Activated naive CD8-positive, alpha-beta T cell treated with anti-CD3 and anti-CD28 coated beads for 36 hours (primary cell): ENCODE results near the gene HS2ST1. TPM values are rescaled to one million over a fixed set of nuclear protein-coding genes. Genes with fewer than 3 reads are reported as not detected.
"Not testable (repeated sequence)": the region's sequence is repeated elsewhere in the genome, so short reads cannot be mapped to it uniquely, and the experiment has no call there.

Experiments
- DNase-seq: peaks from one replicate; pipeline ENCODE4 v3.0.0; 2021
- H3K27ac Mint-ChIP-seq: one replicate; pipeline ENCODE4 v1.8.0; 2022; ENCODE audit warnings: mild to moderate bottlenecking, moderate library complexity, mixed read lengths
- H3K27me3 Mint-ChIP-seq: one replicate; pipeline ENCODE4 v1.8.0; 2022; ENCODE audit warnings: mild to moderate bottlenecking, mixed read lengths
- H3K36me3 Mint-ChIP-seq: one replicate; pipeline ENCODE4 v1.8.0; 2021; ENCODE audit warnings: mild to moderate bottlenecking, mixed read lengths
- H3K4me1 Mint-ChIP-seq: one replicate; pipeline ENCODE4 v1.8.0; 2021; ENCODE audit warnings: mixed read lengths
- H3K4me3 Mint-ChIP-seq: one replicate; pipeline ENCODE4 v1.8.0; 2022; ENCODE audit warnings: mild to moderate bottlenecking, moderate library complexity, mixed read lengths
- H3K9me3 Mint-ChIP-seq: one replicate; pipeline ENCODE4 v1.8.0; 2022; ENCODE audit warnings: mixed read lengths
- total RNA-seq, 2 experiments: library from RNA; stranded (reverse); gene quantifications; one replicate each; pipeline ENCODE4 v1.2.3, GENCODE V29; 2021

HS2ST1 gene
- total RNA-seq, 2 experiments from 2014 or later: 22.9 to 23.8 TPM

GRCh38 chr1:86940599-86940998 is 26.2 kb downstream of the HS2ST1 start:
- DNase-seq: no peak
- Mint-ChIP-seq H3K9me3 (no peaks in the 10 kb centered on the region), H3K27ac (no peak overlapping the region), H3K4me3 (no peak overlapping the region), H3K27me3 (no peaks in the 10 kb centered on the region), H3K4me1 (peaks cover 10% of the 10 kb centered on the region), H3K36me3 (peaks cover 1% of the 10 kb centered on the region)

- H3K27ac Mint-ChIP-seq: no peak overlapping the region
- DNase-seq: no peak
- no peak overlapping the region for H3K4me3 Mint-ChIP-seq
- H3K9me3 Mint-ChIP-seq: no peaks in the 10 kb centered on the region
- peaks cover 1% of the 10 kb centered on the region for H3K36me3 Mint-ChIP-seq
- peaks cover 12% of the 10 kb centered on the region for H3K4me1 Mint-ChIP-seq
- H3K27me3 Mint-ChIP-seq: no peaks in the 10 kb centered on the region
These were observed 27.6 kb downstream of the HS2ST1 start for GRCh38 chr1:86942042-86942441.

GRCh38 chr1:86942743-86943142 is 28.3 kb downstream of the HS2ST1 start:
- Mint-ChIP-seq H3K4me3 (no peak overlapping the region), H3K27ac (no peak overlapping the region), H3K4me1 (peaks cover 12% of the 10 kb centered on the region), H3K9me3 (no peaks in the 10 kb centered on the region), H3K27me3 (no peaks in the 10 kb centered on the region), H3K36me3 (peaks cover 1% of the 10 kb centered on the region)
- no peak for DNase-seq

GRCh38 chr1:86948212-86948611 is 33.8 kb downstream of the HS2ST1 start:
- DNase-seq: no peak
- Mint-ChIP-seq H3K4me1 (peaks cover 14% of the 10 kb centered on the region), H3K4me3 (no peak overlapping the region), H3K36me3 (peaks cover 1% of the 10 kb centered on the region), H3K27ac (no peak overlapping the region), H3K9me3 (no peaks in the 10 kb centered on the region), H3K27me3 (no peaks in the 10 kb centered on the region)

- Mint-ChIP-seq H3K4me1 (peaks cover 16% of the 10 kb centered on the region), H3K36me3 (no peaks in the 10 kb centered on the region), H3K27ac (no peak overlapping the region), H3K27me3 (no peaks in the 10 kb centered on the region), H3K9me3 (no peaks in the 10 kb centered on the region), H3K4me3 (no peak overlapping the region)
- no peak for DNase-seq
These were observed 36.4 kb downstream of the HS2ST1 start for GRCh38 chr1:86950712-86951419.

- no peak overlapping the region for H3K27ac Mint-ChIP-seq
- H3K9me3 Mint-ChIP-seq: no peaks in the 10 kb centered on the region
- no peak overlapping the region for H3K4me3 Mint-ChIP-seq
- no peaks in the 10 kb centered on the region for H3K27me3 Mint-ChIP-seq
- peaks cover 16% of the 10 kb centered on the region for H3K4me1 Mint-ChIP-seq
- no peaks in the 10 kb centered on the region for H3K36me3 Mint-ChIP-seq
- DNase-seq: no peak
These were observed 37.0 kb downstream of the HS2ST1 start for GRCh38 chr1:86951430-86951829.

- Mint-ChIP-seq H3K4me1 (peaks cover 14% of the 10 kb centered on the region), H3K9me3 (no peaks in the 10 kb centered on the region), H3K27me3 (no peaks in the 10 kb centered on the region), H3K36me3 (no peaks in the 10 kb centered on the region), H3K27ac (no peak overlapping the region), H3K4me3 (no peak overlapping the region)
- no peak for DNase-seq
These were observed 38.7 kb downstream of the HS2ST1 start for GRCh38 chr1:86953167-86953566.

GRCh38 chr1:86955678-86956077 is 41.2 kb downstream of the HS2ST1 start:
- DNase-seq: no peak
- H3K4me3 Mint-ChIP-seq: no peak overlapping the region
- H3K27me3 Mint-ChIP-seq: no peaks in the 10 kb centered on the region
- H3K9me3 Mint-ChIP-seq: no peaks in the 10 kb centered on the region
- no peaks in the 10 kb centered on the region for H3K36me3 Mint-ChIP-seq
- H3K4me1 Mint-ChIP-seq: peaks cover 8% of the 10 kb centered on the region
- no peak overlapping the region for H3K27ac Mint-ChIP-seq

GRCh38 chr1:86956221-86956620 is 41.8 kb downstream of the HS2ST1 start:
- H3K27ac Mint-ChIP-seq: no peak overlapping the region
- H3K9me3 Mint-ChIP-seq: no peaks in the 10 kb centered on the region
- H3K4me3 Mint-ChIP-seq: no peak overlapping the region
- H3K4me1 Mint-ChIP-seq: peaks cover 8% of the 10 kb centered on the region
- H3K36me3 Mint-ChIP-seq: no peaks in the 10 kb centered on the region
- no peaks in the 10 kb centered on the region for H3K27me3 Mint-ChIP-seq
- DNase-seq: no peak

GRCh38 chr1:86957221-86957620 is 42.8 kb downstream of the HS2ST1 start:
- H3K4me3 Mint-ChIP-seq: no peak overlapping the region
- no peaks in the 10 kb centered on the region for H3K27me3 Mint-ChIP-seq

GRCh38 chr1:86960548-86960947 is 46.1 kb downstream of the HS2ST1 start:
- peaks cover 4% of the 10 kb centered on the region for H3K36me3 Mint-ChIP-seq
- no peak for DNase-seq
- no peaks in the 10 kb centered on the region for H3K4me1 Mint-ChIP-seq
- no peak overlapping the region for H3K4me3 Mint-ChIP-seq
- H3K27ac Mint-ChIP-seq: no peak overlapping the region
- no peaks in the 10 kb centered on the region for H3K27me3 Mint-ChIP-seq
- H3K9me3 Mint-ChIP-seq: no peaks in the 10 kb centered on the region

More at GRCh38 chr1:86957221-86957620, 42.8 kb downstream of the HS2ST1 start:
- Mint-ChIP-seq H3K36me3 (no peaks in the 10 kb centered on the region), H3K9me3 (no peaks in the 10 kb centered on the region), H3K4me1 (peaks cover 8% of the 10 kb centered on the region), H3K27ac (no peak overlapping the region)
- DNase-seq: no peak

- H3K4me1 Mint-ChIP-seq, H3K36me3 Mint-ChIP-seq, H3K4me3 Mint-ChIP-seq, H3K9me3 Mint-ChIP-seq, H3K27me3 Mint-ChIP-seq, DNase-seq, H3K27ac Mint-ChIP-seq: not testable (repeated sequence)
These were observed 49.4 kb downstream of the HS2ST1 start for GRCh38 chr1:86963841-86964240.

- Mint-ChIP-seq H3K36me3 (peaks cover 4% of the 10 kb centered on the region), H3K9me3 (no peaks in the 10 kb centered on the region), H3K4me1 (no peaks in the 10 kb centered on the region), H3K27me3 (no peaks in the 10 kb centered on the region), H3K27ac (no peak overlapping the region), H3K4me3 (no peak overlapping the region)
- no peak for DNase-seq
These were observed 50.8 kb downstream of the HS2ST1 start for GRCh38 chr1:86965012-86965826.

GRCh38 chr1:86965827-86966182 is 51.4 kb downstream of the HS2ST1 start:
- Mint-ChIP-seq H3K27ac (no peak overlapping the region), H3K9me3 (no peaks in the 10 kb centered on the region), H3K27me3 (no peaks in the 10 kb centered on the region), H3K4me3 (no peak overlapping the region), H3K36me3 (peaks cover 4% of the 10 kb centered on the region), H3K4me1 (no peaks in the 10 kb centered on the region)
- DNase-seq: no peak

- H3K4me1 Mint-ChIP-seq: peaks cover 2% of the 10 kb centered on the region
- DNase-seq: no peak
- no peak overlapping the region for H3K4me3 Mint-ChIP-seq
- no peaks in the 10 kb centered on the region for H3K36me3 Mint-ChIP-seq
- no peak overlapping the region for H3K27ac Mint-ChIP-seq
- H3K27me3 Mint-ChIP-seq: no peaks in the 10 kb centered on the region
- H3K9me3 Mint-ChIP-seq: no peaks in the 10 kb centered on the region
These were observed 56.5 kb downstream of the HS2ST1 start for GRCh38 chr1:86970938-86971337.

- H3K4me3 Mint-ChIP-seq: no peak overlapping the region
- H3K4me1 Mint-ChIP-seq: peaks cover 5% of the 10 kb centered on the region
- no peak overlapping the region for H3K27ac Mint-ChIP-seq
- no peaks in the 10 kb centered on the region for H3K9me3 Mint-ChIP-seq
- H3K27me3 Mint-ChIP-seq: no peaks in the 10 kb centered on the region
- no peak for DNase-seq
- no peaks in the 10 kb centered on the region for H3K36me3 Mint-ChIP-seq
These were observed 57.3 kb downstream of the HS2ST1 start for GRCh38 chr1:86971778-86972177.
